SKM-1 (cell line): ENCODE measurements around the gene TULP4.
"Not testable (repeated sequence)": the region's sequence is repeated elsewhere in the genome, so short reads cannot be mapped to it uniquely, and the experiment has no call there.

Experiments used
- DNase-seq: peaks from one replicate; lab custom pipeline; 2025; ENCODE audit not compliant: unreplicated experiment; lab: John Stamatoyannopoulos, UW

TULP4 gene

DNA sequence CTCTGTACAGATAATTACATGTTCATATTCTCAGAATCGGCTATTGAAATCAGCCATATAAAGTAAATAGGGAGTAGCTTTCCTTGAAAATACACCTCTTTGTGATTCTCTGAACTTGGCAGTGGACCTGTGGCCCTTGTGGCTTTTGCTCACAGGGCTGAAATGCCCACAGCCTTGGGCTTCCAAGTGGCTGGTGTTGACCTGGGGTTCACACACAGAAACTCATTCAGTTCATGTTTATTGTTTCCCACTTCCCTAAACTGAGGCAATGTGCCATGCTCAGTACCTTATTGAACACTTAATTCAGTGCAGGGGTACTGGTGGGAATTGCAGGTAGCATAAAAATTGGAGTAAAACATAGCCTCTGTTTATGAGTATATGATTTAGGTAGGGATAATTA is 19.1 kb upstream of the TULP4 start:
- DNase-seq, result no peak

DNA sequence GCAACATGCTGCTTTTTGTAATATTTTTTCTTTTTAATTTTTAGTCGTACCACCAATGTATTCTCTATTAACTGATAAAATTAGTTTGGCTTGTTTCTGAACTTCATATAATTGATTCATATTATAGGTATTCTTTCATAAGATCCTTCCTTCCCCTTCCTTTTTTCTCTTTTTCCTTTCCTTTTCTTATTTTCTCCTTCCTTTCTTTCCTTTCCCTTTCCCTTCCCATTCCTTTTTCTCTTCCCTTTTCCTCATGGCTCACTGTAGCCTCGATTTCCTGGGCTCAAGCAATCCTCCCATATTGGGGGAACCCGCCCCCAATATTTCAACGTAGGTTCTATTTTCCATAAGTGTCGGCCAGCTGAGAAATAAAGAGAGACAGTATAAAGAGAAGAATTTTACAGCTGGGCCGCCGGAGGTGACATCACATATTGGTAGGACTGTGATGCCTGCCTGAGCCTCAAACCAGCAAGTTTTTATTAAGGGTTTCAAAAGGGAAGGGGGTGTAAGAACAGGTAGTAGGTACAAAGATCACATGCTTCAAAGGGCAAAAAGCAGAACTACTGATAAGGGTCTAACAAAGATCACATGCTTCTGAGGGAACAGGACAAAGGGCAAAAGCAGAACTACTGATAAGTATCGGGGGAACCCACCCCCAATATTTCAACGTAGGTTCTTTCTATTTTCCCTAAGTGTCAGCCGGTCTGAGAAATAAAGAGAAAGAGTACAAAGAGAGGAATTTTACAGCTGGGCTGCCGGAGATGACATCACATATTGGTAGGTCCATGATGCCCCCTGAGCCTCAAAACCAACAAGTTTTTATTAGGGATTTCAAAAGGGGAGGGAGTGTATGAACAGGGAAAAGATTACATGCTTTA is 16.1 kb upstream of the TULP4 start:
- DNase-seq, result not testable (repeated sequence)

DNA sequence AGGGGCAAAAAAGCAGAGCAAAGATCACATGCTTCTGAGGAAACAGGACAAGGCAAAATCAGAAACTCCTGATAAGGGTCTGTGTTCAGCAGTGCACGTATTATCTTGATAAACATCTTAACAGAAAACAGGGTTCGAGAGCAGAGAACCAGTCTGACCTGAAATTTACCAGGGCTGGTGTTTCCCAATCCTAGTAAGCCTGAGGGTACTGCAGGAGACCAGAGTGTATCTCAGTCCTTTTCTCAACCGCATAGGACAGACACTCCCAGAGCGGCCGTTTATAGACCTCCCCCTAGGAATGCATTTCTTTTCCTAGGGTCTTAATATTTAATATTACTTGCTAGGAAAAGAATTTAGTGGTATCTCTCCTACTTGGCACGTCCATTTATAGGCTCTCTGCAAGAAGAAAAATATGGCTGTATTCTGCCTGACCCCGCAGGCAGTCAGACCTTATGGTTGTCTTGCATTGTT is 15.4 kb upstream of the TULP4 start:
- DNase-seq, result not testable (repeated sequence)

DNA sequence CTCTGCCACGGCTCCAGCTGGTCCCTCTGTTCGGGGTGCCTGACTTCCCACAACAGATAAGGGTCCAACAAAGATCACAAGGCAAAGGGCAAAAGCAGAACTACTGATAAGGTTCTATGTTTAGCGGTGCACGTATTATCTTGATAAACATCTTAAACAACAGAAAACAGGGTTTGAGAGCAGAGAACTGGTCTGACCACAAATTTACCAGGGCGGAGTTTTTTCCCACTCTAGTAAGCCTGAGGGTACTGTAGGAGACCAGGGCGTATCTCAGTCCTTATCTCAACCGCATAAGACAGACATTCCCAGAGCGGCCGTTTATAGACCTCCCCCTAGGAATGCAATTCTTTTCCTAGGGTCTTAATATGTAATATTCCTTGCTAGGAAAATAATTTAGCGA is 14.6 kb upstream of the TULP4 start:
- DNase-seq, result not testable (repeated sequence)

DNA sequence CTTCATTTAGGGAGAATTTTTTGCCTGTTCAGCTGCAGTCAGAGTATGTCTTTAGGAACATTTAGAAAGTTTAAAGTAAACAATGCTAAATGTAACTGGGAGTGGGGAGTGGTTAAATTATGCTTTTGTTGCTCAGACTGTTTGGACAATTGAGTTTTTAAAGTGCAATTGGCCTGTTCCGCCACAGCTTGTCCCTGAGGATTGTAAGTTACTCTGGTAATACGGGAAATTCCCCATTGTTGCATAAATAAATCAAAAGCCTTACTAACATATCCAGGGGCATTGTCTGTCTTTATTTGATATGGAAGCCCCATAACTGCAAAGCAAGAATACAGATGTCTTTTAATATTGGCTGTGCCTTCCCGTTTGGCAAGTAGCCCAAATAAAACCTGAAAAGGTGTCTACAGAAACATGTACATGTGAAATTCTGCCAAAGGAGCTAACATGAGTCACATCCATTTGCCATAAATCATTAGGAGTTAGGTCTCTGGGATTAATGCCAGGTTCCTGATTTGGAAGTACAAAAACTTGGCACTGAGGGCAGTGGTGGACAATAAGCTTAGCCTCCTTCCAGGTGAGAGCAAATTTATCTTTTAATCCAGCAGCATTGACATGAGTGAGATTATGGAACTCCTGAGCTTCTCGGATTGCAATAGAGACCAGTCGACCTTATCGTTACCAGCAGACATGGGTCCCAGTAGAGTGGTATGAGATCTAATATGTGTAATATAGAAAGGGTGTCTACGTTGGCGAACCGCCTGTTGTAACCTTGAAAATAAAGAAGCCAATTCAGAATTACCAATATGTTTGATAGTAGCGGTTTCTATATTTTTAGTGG is 11.7 kb upstream of the TULP4 start:
- DNase-seq, result not testable (repeated sequence)

DNA sequence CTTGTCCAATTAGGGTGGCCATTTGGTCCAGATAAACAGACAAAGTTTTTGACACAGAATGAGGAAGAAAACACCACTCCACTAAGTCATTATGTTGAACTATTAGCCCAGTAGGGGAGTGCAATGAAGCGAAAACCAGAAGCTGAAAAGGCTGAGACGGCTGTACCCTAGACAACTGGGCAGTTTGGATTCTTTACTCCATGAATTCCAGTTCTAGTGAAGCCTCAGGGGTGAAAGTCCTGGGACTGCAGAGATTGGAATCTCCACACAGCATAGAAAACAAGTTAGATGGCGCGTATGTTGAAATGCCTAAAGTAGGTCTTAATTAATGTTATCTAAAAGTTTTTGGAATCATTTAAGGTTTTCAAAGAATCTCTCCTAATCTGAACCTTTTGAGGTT is 10.7 kb upstream of the TULP4 start:
- DNase-seq, result not testable (repeated sequence)

DNA sequence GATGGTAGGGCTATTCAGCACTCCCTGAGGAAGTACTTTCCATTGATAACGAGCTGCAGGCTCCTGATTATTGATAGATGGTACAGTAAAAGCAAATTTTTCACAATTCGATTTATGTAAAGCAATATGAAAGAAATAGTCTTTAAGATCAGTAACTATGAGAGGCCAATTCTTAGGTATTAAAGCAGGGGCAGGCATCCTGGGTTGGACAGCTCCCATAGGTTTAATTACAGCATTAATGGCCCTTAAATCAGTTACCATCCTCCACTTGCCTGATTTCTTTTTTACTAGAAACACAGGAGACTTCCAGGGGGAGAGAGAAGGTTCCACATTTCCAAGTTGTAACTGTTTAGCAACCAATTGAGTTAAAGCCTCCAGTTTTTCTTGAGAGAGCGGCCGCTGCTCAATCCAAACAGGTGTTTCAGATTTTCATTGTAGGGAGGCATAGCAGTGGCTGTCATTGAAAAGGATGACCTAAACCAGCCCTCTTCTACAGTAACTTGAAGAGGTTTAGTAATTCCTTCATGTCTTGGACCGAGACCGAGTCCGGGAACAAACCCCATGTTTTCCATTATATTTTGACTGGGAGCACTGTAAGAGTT is 10.0 kb upstream of the TULP4 start:
- DNase-seq, result not testable (repeated sequence)

DNA sequence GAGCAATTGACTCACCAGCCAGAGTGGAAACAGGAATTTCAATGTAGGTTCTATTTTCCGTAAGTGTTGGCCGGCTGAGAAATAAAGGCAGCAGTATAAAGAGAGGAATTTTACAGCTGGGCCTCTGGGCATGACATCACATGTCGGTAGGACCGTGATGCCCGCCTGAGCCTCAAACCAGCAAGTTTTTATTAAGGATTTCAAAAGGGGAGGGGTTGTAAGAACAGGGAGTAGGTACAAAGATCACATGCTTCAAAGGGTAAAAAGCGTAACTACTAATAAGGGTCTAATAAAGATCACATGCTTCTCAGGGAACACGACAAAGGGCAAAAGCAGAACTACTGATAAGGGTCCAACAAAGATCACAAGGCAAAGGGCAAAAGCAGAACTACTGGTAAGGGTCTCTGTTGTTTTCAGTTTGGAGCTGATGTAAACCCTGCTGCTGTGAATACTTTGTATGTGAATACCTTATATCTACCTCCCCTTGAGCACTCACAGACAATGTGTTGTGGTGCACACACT is 9.0 kb upstream of the TULP4 start:
- no peak for DNase-seq

DNA sequence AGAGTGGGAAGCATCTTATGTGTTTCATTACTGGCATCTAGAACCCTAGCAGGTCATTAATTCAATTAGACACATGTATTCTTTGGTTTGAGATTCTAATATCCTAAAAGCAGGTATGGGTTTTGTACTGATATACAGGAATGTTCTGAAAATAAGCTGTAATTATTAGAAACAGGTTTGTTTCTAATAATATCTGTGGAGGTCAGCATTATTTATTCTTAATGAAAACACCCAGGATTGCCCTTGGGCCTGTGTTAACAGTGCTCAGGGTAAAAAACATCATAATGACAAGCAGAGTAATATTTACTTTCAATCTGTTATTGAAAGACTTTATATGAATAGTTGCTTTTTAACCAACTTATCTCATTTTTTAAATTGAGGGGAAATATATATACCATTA is 8.0 kb upstream of the TULP4 start:
- DNase-seq, result no peak

DNA sequence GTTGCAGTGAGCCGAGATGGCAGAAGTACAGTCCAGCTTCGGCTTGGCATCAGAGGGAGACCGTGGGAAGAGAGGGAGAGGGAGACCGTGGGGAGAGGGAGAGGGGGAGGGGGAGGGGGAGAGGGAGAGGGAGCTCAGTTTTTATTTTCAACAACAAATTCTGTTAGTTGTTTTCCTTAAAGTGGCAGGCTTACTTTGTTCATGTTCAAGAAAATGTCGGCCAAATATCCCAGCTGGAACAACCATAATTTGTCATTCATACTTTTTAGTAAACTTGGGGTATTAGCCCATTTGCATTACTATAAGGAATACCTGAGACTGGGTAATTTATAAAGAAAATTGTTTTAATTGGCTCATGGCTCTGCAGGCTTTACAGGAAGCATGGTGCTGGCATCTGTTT is 2.5 kb upstream of the TULP4 start:
- DNase-seq, result no peak

DNA sequence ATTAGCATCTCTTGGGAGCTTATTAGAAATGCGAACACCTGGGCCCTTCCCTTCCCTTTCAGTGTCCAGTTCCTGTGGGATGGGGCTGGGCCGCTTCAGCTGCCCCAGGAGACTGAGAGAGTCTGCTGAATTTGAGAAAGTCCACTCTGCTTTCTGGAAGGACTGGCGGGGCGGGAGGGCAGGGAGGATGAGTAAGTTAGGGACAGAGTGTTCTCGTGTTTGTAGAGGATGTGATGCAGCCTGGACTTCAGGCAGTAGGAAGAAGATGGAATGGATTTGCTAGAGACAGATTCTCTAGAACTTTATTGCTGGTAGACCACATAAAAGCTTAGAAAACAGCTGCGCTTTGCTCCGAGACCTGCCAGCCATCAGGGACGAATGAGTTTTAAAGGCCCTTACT is 1.1 kb upstream of the TULP4 start:
- DNase-seq, result no peak

DNA sequence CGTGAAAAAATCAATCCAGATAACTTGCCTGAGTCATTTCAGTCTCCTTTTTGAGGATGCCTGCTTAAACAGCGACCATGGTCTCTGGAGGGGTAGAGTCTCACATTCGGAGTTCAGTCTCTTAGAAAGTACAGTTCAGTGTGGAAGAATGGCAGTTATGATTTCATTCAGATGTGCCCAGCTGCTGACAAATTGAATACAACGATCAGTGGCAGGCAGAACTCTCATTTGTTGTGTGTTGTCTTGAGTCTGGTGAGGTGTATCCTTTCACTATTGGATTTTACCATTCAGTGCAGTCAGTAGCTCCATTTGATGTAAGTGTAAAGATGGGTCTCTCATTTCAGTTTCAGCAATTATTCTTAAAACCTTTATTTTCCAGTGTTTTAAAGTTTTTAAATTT is 639 bp upstream of the TULP4 start:
- no peak for DNase-seq

DNA sequence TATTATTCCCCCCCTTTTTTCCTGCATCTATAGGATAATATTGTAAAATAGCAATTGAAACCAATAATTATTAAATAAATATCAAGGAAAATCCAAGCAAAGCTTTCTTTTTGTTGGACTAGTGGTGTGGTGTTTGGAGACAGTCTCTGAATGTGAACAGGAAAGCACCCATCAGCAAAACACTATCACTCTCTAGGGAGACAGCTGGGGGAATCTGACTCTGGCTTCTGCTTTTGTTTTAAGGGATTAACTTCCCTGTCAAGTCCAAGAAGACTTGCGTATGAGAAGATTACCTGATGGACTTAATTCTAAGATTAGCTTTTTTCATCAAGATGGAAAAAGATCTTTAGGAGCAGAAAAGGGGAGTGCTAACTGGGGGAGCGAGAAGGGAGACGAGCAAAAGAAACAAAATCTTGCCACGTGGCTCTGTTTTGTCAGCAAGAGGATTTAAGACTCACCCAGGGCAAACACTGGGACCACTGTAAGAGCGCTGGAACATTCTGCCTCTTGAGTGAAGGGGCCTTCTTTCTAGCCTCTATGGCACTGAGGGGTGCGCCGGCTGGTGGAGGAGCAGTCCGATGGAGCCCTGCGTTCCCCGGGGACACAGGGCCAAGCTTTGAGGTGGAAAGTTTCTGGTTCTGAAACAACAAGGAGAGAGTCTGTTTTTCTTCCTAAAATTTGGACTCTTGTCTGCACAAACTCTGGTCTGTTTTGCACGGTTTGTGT is 570 bp downstream of the TULP4 start:
- DNase-seq, result no peak

DNA sequence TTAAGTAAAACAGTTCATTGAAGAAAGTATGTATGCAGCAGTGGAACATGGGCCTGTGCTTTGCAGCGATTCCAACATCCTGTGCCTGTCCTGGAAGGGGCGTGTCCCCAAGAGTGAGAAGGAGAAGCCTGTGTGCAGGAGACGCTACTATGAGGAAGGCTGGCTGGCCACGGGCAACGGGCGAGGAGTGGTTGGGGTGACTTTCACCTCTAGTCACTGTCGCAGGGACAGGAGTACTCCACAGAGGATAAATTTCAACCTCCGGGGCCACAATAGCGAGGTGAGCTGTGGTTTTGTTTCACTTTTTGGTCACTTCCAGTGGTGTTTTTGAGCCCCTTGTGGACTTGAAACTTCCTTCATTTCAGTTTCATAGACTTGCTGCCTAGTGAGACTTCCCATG is 1.7 kb downstream of the TULP4 start:
- DNase-seq, result no peak

DNA sequence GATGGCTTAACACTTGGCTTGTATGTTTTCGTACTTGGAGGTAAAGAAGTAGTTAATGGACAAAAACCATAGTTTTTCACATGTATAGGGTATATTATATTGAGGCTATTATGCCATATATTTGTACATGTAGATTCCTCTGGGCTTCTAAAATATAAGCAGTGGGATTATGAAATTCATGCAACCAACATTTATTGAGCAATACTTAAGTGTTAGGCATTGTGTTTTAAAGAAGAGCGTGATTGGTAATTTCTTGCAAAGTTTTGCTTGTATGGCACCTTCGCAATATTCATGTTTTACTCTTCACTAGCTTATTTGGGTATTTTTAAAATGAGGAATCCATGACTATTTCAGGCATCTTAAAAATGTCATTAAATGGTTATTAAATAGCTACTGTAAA is 2.5 kb downstream of the TULP4 start:
- no peak for DNase-seq

DNA sequence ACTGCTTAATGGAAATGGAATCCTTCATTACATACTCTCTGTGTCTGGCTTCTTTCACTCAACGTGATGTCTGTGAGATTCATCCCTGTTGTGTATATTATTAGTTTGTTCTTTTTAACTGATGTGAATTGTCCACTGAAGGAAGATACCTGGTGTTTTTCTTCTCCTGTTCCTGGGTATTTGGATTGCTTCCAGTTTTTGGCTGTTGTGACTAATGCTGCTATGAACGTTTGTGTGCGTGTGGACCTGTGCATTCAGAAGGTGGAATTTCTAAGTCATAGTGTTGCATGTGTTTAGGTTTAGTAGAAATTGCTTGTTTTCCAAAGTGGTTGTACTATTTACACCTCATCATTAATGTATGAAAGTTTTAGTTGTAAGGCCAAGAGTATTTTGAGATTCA is 3.8 kb downstream of the TULP4 start:
- DNase-seq, result no peak

DNA sequence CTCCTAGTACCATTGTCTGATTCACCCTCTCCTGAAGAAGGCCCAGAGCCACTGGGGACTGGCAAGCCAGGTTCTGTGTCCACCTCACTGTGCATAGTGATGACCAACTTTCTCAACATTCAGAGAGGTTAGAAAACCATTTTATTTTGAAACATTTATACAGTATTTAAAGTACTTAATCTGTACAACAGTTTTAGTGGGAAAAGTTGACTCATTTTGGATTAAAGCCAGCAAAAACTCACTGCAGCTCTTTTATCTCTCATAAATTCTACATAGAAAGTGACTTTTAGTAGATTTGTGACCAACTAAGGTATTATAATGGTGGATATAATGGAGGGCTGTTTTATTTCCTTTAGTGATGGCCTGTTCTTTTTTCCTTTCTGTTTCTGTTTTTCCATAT is 9.7 kb downstream of the TULP4 start:
- DNase-seq, result no peak

DNA sequence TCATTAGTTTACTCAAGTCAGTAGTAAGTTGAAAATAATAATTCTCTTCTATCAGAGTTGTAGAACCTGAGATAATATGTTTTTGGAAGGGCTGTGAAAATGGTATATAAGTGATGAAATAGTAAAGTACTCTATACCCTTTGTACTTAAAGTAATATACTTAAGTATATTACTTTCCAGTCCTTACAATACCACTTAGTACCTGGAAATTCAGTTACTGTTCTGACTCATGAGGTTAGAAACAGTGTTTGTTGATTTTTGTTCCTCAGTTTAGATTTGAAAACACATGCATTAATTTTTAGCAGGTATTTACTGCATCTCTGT is 10.1 kb downstream of the TULP4 start:
- no peak for DNase-seq

DNA sequence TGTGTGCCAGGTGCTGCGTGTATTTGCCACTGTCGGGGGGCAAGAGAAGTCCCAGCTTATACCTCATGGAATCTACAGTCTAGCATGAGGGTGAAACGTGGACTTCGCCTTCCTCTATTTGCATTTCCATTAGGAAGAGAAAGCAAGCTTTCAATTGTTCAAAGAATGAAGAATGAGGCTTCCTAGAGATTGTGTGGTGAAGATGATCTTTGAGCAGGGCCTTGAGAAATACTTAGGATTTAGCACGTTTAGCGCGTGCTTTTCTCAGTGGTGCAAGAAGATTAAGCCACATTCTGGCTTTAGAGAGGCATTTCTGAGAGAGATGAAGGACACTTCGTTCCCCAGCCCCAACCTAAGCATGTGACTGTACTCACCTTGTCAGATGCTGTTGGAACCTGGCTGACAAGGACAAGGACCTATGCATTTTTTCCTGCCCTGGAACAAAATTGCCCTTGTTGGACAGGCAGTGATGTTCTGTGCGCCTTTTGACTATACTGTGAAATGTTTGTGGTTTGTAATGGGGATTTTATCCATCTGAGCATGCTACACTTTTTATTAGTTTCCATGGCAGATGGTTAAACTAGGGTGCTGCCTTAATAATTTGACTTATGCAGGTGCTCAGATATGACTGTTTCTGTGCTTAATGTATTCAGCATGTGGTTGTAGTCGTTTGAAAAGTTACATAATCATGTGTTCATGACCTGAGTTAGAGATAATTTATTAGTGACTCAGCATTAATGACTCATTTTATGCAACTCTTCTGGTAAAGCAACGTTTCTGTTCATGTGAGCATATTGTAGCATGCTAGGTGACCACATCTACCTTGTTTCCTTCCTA is 10.7 kb downstream of the TULP4 start:
- DNase-seq, result no peak

DNA sequence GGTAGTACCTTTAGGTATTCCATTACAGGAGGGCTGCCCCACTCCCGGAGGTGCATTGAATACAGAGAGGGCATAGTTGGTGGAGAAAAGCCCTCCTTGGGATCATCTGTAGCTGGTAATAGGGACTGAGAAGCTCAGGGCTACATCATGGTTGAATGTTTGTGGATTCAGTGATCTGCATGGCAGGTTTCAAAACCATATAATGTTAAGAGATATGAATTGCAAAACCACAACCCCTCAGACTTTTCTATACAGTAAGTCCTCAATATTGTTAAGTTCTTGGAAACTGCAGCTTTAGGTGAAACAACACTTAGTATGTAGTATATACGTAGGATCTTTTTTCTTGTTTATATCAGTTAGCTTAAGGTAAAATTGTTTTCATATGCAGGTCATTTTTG is 11.3 kb downstream of the TULP4 start:
- DNase-seq, result no peak
